ENCODE data around the gene LYPD6.
A peak's percentile ranks its signal among the peaks of the same experiment; 100 is the strongest.

LYPD6 gene

DNA sequence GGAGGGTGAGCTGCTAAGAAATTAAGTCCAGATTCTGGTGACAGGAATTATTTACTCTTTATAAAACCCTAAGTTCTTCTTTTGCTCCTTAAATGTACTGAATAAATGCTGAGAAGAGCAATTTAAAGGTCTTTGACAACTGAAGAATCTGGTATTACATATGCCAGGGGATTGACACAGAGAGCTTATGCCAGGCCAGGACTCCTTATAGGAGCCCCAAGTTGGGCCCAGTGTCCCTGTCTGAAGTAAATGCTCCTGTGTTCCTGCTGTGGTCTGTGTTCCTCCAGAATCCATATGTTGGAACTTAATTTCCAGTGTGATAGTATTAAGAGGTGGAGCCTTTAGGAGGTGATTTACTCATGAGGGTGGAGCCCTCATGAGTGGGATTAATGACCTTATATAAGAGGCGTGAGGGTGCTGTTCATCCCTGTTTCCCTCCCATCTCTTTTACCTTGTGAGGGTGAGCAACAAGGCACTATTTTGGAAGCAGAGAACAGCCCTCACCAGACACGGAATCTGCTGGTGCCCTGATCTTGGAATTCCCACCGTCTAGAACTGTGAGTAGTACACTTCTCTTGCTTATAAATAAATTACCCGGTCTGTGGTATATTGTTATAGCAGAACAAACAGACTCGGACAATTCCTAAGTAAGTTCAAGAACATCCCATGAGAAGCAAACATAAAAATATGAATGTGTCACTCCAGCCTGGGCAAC, 39.8 kb downstream of the LYPD6 start:
- TF ChIP-seq GATA3 (IDR thresholded peaks at IDR 0.05; ENCODE audit: low read depth, low read length): no peak
- TF ChIP-seq GATA2 (IDR thresholded peaks at IDR 0.05; ENCODE audit: low read depth, low read length): no peak

DNA sequence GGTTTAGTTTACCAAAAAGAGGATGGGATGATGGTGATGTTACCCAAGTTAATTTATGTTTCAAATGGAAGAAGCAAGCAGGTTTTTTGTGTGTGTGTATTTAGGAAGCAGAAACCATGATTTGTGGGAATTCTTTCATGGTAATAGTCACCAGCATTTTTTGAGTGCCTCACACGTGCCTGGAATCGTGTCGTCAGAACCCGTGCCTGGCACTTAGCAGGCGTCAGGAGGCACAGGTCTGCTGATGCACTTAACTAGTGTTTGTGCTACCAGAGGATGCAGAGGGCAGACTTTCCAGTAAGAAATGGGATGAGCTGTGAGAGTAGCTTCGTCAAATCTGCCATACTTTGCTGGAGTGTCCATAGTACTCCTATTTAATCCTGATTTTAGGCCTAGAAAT, 41.1 kb downstream of the LYPD6 start:
- TF ChIP-seq GATA3 (IDR thresholded peaks at IDR 0.05; ENCODE audit: low read depth, low read length): no peak
- TF ChIP-seq GATA2 (IDR thresholded peaks at IDR 0.05; ENCODE audit: low read depth, low read length): no peak

DNA sequence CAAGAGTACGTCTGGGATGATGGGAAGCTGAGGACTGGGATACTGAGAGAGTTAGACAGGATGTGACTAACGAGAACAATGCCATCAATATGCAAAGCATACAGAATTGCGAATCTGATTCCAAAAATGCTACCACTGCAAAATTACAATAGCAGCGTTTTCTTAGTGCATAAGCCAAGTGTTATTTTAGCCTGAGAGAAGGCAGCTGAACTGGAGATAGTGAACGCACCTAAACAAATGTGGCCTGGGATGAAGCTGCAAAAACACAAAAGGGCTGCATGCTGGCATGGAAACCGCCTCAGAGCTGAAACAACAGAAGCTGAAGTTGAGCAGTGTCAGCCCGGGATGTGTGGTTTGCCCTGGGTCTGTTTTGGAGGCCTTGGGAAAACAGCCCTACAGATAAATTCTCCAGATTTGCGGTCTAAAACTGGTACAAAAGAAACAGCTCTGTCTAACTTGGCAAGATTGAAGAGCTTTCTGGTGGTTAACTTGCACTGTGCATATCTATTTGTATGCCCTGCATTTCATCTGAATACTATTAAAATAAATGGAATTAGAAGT, 45.5 kb downstream of the LYPD6 start:
- TF ChIP-seq GATA2 (IDR thresholded peaks at IDR 0.05; ENCODE audit: low read depth, low read length) (peak; percentile 55), GATA3 (IDR thresholded peaks at IDR 0.05; ENCODE audit: low read depth, low read length) (no peak)

DNA sequence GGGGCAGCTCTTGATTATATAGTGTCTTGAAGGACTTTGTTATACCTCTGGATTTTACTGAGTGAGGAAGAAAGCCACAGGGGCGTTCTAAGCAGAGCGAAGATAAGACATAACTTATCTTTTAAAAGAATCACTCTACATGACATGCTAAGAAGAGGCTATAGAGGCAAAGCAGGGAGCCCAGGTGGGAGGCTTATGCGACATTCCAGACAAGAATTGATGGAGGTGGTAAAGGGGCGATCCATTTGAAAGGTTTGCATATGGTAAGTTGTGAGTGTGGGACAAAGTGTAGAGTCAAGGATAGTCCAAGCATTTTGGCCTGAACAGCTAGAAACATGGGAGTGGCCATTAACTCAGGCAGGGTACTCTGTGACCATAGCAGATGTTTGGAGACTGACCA, 49.8 kb downstream of the LYPD6 start:
- no peak for TF ChIP-seq GATA3 (IDR thresholded peaks at IDR 0.05; ENCODE audit: low read depth, low read length)
- TF ChIP-seq GATA2 (IDR thresholded peaks at IDR 0.05; ENCODE audit: low read depth, low read length): no peak

DNA sequence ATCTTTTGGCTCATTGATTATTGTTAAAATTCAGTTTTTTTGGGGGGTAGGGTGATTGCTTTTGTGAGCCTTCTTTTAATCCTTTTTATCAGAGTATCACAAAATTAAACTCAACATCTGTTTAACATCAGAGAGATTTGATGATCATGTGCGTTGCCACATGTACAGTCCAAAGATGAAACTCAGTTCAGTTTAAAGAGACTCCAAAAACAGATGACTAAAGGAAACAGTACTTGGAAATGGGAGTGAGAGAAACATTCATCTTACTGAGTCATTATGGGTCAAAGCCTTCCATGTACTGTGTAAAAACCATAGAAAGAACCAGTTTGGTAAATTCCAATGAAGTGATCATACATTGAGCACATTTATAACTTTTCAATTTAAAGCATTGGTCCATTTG, 53.0 kb downstream of the LYPD6 start:
- TF ChIP-seq GATA2 (IDR thresholded peaks at IDR 0.05; ENCODE audit: low read depth, low read length) (no peak), GATA3 (IDR thresholded peaks at IDR 0.05; ENCODE audit: low read depth, low read length) (no peak)

DNA sequence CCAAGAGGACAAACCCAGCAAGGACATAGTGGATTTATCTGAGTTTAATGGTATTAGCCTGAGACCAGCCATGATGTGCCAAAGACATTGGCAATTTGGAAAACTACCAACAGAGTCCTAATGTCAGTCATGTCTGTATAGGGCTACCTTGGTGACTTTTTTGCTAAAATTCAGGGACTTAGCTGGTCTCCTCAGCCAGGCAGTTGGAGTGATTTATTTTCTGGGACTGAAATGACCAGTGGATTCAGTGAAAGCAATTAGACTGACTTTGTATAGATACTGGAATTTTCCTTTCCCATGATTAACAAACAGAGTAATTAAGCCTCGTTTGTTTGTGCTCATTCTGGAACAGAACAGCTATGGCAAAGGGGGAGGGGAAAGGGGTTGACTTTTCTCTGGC, 55.0 kb downstream of the LYPD6 start:
- no peak for TF ChIP-seq GATA2 (IDR thresholded peaks at IDR 0.05; ENCODE audit: low read depth, low read length)
- TF ChIP-seq GATA3 (IDR thresholded peaks at IDR 0.05; ENCODE audit: low read depth, low read length): no peak

DNA sequence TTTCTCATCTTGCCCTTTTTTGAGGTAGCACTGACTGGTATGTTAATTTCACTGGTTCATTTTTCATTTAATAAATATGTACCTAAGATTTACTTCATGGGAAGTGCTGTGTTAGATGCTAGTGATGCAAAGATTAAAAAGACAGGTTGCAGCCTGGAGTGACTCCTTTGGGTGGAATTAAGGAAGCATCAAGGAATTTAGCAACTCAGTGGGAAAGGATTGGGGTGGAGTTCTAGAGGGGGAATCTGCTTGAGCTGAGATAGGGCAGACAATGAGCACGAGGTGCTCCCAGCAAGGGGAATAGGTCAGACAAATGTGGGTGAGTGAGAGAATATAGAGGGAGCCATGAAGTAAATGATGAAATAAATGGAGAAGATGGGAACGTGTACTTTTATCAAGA, 57.0 kb downstream of the LYPD6 start:
- TF ChIP-seq GATA2 (IDR thresholded peaks at IDR 0.05; ENCODE audit: low read depth, low read length) (no peak), GATA3 (IDR thresholded peaks at IDR 0.05; ENCODE audit: low read depth, low read length) (no peak)

DNA sequence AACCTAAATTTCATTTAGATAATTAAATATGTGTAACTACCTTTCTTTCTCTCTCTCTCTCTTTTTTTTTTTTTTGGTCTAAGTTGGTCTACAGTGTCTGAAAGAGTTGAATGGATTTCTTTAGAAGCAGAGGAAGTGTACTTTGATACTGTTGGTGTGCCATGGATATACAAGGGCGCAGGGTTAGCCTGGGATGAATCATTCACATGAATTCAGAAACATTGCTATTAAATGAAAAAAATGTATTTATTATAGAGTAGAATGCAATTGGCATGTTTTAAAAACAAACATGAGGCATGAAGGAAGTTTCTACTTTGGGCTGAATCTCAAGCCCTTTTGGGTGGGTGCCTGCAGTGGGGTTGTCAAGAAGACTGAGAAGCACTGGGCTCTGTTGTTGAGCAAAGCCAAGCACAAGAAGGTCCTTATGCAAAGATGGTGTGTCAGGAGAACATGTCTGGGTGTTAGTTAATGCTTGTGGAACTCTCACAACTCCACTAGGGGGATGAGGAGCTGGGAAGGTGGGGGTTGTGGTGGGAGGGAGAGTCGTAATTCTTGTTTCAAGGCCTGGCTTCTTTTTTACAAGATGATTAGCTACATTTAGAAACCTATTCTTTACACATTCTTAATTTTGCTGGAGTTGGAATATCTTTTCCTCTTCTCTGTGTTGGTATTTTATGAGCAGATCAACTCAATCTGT, 57.9 kb downstream of the LYPD6 start:
- no peak for TF ChIP-seq GATA3 (IDR thresholded peaks at IDR 0.05; ENCODE audit: low read depth, low read length)
- TF ChIP-seq GATA2 (IDR thresholded peaks at IDR 0.05; ENCODE audit: low read depth, low read length): no peak

DNA sequence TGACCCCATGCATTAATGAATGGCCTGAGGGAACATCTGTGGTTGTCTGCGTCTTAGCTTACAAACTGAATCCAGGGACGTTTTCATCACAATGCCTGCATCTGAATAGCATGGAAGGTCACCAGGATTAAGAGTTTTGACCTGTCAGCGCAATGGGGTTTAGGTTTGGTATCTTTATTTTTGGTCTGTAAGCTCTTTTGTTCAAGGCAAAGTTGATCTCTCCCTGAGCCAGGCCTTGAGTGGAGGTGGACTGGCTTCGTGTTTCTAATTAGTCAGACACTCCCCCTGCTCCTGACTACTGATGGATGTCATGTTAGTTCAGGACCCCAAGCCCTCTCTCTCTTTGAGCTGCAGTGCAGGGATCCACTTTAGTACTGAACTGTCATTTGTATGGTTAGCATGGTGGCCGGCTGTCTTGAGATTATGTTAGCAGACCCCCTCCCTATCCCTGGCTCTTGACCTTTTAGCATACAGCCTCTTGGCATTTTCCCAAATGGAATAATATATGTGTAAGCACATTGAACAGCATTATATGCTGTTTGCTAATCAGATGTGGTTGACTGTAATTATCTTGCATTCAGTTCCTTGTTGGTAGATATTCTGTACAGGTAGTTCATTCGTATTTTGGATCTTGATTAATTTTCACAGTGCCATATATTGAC, 59.2 kb downstream of the LYPD6 start:
- TF ChIP-seq GATA3 (IDR thresholded peaks at IDR 0.05; ENCODE audit: low read depth, low read length) (no peak), GATA2 (IDR thresholded peaks at IDR 0.05; ENCODE audit: low read depth, low read length) (no peak)

DNA sequence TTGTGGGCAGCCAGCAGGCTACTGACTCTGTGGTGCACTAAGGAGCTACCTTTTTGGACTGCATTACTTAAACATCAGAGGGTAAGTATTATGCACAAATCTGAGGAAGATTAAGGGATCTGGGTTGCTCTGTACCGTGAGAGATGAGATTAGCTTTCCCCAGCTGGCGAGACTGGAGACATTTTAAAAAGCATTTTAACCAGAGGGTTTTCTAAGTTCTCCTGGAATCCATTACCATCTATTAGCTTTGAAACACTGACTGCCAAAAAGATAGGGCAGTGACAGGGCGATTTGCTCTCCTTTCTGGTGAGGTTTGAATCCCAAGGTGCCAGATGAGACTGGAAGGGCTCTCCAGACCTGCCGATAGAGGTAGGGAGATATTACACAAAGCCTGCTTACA, 63.2 kb downstream of the LYPD6 start:
- TF ChIP-seq GATA3 (IDR thresholded peaks at IDR 0.05; ENCODE audit: low read depth, low read length) (no peak), GATA2 (IDR thresholded peaks at IDR 0.05; ENCODE audit: low read depth, low read length) (peak; percentile 74)

DNA sequence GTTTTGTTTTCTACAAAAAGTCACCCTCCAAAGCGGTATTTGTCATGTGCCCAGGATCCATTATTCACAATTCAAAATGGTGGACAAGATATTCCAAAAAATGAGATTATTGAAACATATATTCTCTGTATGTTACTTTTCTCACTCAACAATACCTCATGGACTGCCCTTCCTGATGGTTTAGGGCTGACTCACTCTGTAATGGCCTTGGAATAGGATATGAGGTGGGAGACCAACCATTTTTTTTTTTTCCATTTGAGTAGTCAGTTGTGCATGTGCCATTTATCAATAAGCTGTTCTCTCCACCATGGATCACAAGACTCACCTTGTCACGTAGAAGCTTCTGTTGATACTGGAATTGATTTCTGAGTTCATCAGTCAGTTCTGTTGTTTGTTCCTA, 64.5 kb downstream of the LYPD6 start:
- TF ChIP-seq GATA3 (IDR thresholded peaks at IDR 0.05; ENCODE audit: low read depth, low read length) (no peak), GATA2 (IDR thresholded peaks at IDR 0.05; ENCODE audit: low read depth, low read length) (no peak)

DNA sequence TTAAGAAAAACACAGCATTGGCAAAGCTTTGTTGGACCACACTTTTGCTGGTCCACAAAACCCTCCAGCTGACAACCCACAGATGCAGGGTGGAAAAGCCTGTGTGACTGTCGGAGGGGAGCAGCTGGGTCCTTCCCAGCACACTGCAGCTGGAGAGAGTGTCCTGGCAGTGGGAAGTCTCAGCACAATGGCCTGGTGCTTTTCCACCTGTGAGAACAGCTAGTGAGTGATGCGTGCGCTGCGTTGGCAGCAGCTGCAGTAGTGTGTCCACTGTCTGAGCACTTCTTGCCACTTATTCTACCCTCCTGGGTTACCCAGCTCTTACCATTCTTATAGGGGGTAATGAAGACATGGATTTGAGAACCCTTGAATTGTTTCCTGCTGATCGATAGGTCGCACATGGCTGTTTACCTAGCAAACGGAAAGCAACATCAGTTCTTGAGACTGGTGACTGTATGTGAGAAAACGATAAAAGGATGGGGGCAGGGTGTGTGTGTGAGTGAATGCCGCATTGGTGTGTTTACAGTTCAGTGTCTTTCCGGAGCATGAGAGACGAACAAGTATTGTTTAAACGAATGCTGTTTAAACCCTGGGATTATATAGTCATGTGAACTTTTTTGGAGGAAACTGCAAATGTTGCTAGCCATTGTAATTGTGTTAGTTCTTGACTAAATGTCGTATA, 69.7 kb downstream of the LYPD6 start:
- TF ChIP-seq GATA3 (IDR thresholded peaks at IDR 0.05; ENCODE audit: low read depth, low read length) (no peak), GATA2 (IDR thresholded peaks at IDR 0.05; ENCODE audit: low read depth, low read length) (no peak)

DNA sequence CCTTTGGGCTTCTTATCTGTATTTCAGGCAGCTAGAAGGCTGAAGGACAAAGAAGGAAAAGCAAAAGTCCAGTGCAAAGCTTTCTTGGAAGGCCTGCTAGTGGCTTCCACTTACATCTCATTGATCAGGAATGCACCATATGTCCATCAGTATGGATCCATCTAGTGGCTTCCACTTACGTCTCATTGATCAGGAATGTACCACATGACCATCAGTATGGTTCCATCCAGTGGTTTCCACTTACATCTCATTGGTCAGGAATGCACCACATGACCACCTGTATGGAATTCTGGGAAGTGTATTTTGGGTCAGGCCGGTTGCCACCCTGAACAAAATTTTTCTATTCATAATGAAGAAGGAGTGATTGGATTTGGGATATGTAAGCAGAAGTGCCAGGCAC, 70.6 kb downstream of the LYPD6 start:
- TF ChIP-seq GATA3 (IDR thresholded peaks at IDR 0.05; ENCODE audit: low read depth, low read length): no peak
- TF ChIP-seq GATA2 (IDR thresholded peaks at IDR 0.05; ENCODE audit: low read depth, low read length): no peak

DNA sequence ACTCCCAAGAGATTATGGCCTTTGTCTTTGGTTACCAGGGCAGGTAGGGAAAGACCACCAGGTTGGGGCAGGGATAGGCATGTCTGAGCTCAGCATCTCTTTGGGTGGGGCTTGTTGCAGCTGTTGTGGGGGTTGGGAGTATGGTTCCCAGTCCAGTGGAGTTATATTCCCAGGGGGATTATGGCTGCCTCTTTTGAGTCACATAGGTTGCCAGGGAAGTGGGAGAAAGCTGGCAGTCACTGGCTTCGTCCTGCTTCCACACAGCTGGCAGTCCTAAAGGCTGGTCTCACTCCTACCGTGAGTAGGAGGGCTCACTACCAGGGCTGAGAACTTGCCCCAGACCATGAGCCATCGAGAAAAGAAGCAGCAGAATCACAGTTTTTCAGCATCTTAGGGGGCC, 79.1 kb downstream of the LYPD6 start:
- TF ChIP-seq GATA3 (IDR thresholded peaks at IDR 0.05; ENCODE audit: low read depth, low read length): no peak
- no peak for TF ChIP-seq GATA2 (IDR thresholded peaks at IDR 0.05; ENCODE audit: low read depth, low read length)
